HG02759 (cell line): ENCODE measurements around the gene PRF1.

ENCODE experiments used
- ATAC-seq: cut with Tn5 transposase; IDR thresholded peaks from one replicate; pipeline ENCODE4 v1.9.1; 2021; ENCODE audit warnings: mild to moderate bottlenecking, moderate library complexity; ENCODE audit not compliant: unreplicated experiment

PRF1 gene

GRCh38 chr10:70562036-70562755 lies 40.3 kb downstream of the PRF1 start:
- ATAC-seq = no peak

DNA sequence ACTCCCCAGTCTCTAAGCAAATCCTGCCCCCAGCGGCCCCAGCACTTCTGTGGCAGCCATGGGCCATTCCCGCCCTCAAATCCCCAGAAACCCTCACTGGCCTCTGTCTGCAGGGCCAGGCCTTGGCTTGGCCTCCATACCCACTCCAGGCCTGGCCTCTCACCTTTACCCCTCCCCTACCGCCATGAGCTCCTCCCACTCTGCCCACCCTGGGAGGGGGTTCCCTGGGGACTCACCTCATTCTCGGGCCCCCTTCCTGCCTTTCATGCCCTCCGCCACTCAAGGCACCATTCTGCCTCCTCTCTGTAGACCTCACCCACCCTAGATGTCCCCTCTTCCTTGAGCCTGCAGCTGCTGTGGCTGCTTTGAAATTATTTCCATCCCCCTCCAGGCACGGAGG lies 41.0 kb downstream of the PRF1 start:
- ATAC-seq = no peak

DNA sequence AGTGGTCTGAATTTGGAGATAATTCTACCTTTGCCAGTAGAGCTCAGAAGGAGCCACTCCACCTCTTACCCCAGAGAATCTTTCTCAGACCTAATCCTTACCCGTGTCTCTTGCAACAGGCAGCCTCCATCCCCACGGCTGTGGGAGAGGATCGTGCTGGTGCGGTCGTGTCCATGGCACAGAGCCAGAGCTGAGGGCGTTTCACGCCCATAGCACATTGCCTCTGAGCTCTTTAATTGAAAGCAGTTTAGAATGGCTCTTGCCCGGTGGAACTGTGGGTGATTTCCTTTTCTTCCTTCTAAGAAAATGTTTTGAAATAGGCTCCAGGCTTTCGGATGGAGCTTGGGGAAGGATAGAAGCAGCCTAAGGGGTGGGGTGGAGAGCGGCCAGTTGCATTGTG lies 41.5 kb downstream of the PRF1 start:
- no peak for ATAC-seq

GRCh38 chr10:70560511-70560941 lies 42.0 kb downstream of the PRF1 start:
- ATAC-seq = no peak

- ATAC-seq = no peak
These were observed 42.7 kb downstream of the PRF1 start for GRCh38 chr10:70559861-70560260.

GRCh38 chr10:70558871-70559810 lies 43.4 kb downstream of the PRF1 start:
- ATAC-seq = peak; percentile 73

- no peak for ATAC-seq
These were observed 44.2 kb downstream of the PRF1 start for GRCh38 chr10:70558295-70558694.

GRCh38 chr10:70557876-70558275 lies 44.7 kb downstream of the PRF1 start:
- no peak for ATAC-seq

GRCh38 chr10:70557086-70557845 lies 45.3 kb downstream of the PRF1 start:
- ATAC-seq = no peak

GRCh38 chr10:70555371-70555770 lies 47.2 kb downstream of the PRF1 start:
- ATAC-seq = no peak

GRCh38 chr10:70552586-70552985 lies 50.0 kb downstream of the PRF1 start:
- no peak for ATAC-seq

GRCh38 chr10:70551971-70552422 lies 50.5 kb downstream of the PRF1 start:
- ATAC-seq = no peak

DNA sequence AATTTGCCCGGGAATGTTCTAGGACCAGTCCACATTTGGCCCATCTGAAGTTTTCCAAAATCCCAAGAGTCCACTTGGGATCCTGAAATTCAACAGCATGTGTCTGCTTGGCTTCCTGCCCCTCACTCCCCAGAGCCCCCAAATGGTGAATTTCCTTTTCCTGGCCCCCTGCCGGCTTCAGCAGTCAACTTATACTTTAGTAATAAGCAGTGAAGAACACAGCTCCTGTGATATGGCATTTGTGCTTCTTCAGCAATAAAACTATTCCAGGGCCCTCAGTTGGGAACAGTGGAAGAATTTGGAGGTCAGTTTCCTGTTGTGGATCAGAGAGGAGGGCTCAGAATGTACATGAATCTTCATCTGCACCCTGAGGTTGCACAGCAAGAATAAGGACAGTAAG lies 51.1 kb downstream of the PRF1 start:
- no peak for ATAC-seq

- no peak for ATAC-seq
These were observed 52.1 kb downstream of the PRF1 start for GRCh38 chr10:70550459-70550858.

- peak; percentile 55 for ATAC-seq
These were observed 52.5 kb downstream of the PRF1 start for GRCh38 chr10:70549962-70550458.

- ATAC-seq = no peak
These were observed 53.1 kb downstream of the PRF1 start for GRCh38 chr10:70549351-70549961.
